ENCODE results near the gene ZNF683. TPM values are rescaled to one million over a fixed set of nuclear protein-coding genes. Genes with fewer than 3 reads are reported as not detected.
A peak's percentile ranks its signal among the peaks of the same experiment; 100 is the strongest.

ZNF683 gene
- total RNA-seq, 6 experiments from 2014 or later: 0.19 TPM; not detected in 5

GRCh38 chr1:26401891-26402290, 29.3 kb upstream of the ZNF683 start:
- ATAC-seq (no peak), DNase-seq (no peak)
- Histone ChIP-seq H3K9me3 (no peaks in the 10 kb centered on the region), H3K4me1 (no peaks in the 10 kb centered on the region), H3K27me3 (no peaks in the 10 kb centered on the region), H3K27ac (no peak overlapping the region), H3K4me3 (no peak overlapping the region), H3K36me3 (no peaks in the 10 kb centered on the region)
- no peak for TF ChIP-seq POLR2A (IDR thresholded peaks at IDR 0.05)
- no peak for TF ChIP-seq CTCF (IDR thresholded peaks at IDR 0.05)
- intact Hi-C loops (cut with DNase I): no loop called here
- WGBS (ENCODE audit: insufficient coverage, low coverage, low lambda C conversion rate, missing lambda C conversion rate): 61% methylated on average over 3 of the region's 3 CpGs

DNA sequence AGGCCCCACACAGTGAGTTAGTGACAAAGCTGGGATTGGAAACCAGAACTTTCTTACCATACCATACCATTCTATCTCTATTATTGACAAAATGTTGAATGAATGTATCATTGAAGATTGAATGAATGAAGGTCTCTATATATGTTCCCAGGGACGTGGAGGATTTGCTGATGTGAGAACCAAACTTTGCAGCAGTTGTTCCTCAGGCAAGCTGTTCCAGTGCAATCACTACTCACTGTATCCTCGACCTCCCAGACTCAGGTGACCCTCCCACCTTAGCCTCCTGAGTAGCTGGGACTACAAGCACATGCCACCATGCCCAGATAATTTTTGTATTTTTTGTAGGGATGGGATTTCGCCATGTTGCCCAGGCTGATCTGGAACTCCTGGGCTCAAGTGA, 26.5 kb upstream of the ZNF683 start:
- Histone ChIP-seq H3K36me3 (no peaks in the 10 kb centered on the region), H3K4me1 (no peaks in the 10 kb centered on the region), H3K4me3 (no peak overlapping the region), H3K27ac (no peak overlapping the region), H3K27me3 (no peaks in the 10 kb centered on the region), H3K9me3 (no peaks in the 10 kb centered on the region)
- intact Hi-C loops (cut with DNase I): no loop called here
- no peak for ATAC-seq
- DNase-seq: no peak
- TF ChIP-seq POLR2A (IDR thresholded peaks at IDR 0.05) (no peak), CTCF (IDR thresholded peaks at IDR 0.05) (no peak)
- 67% methylated on average over 2 of the region's 3 CpGs for WGBS (ENCODE audit: insufficient coverage, low coverage, low lambda C conversion rate, missing lambda C conversion rate)

DNA sequence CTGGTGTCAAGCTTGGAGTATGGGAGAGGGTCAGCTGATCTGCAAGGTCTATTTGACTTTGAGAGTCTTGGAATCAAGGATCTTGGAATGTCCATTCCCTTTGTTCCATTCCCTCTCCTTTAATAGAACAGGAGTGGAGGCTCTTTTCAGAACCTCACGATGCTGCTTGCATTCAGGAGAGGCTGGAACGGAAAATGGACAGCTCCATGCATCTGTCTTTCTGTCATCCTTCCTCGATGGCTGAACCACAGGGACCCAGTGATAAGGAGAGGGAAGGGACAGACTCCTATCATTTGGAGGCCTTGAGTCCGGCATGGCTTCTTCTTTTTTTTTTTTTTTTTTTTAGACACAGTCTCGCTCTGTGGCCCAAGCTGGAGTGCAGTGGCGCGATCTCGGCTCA, 23.2 kb upstream of the ZNF683 start:
- ATAC-seq: no peak

GRCh38 chr1:26391450-26391849, 18.9 kb upstream of the ZNF683 start:
- Histone ChIP-seq H3K36me3 (no peaks in the 10 kb centered on the region), H3K4me1 (no peaks in the 10 kb centered on the region), H3K27me3 (no peaks in the 10 kb centered on the region), H3K9me3 (no peaks in the 10 kb centered on the region), H3K27ac (no peak overlapping the region), H3K4me3 (no peak overlapping the region)
- WGBS (ENCODE audit: insufficient coverage, low coverage, low lambda C conversion rate, missing lambda C conversion rate): 17% methylated on average over 3 of the region's 3 CpGs
- ATAC-seq (peak in 1 of 4 donors; percentile 30), DNase-seq (no peak)
- intact Hi-C loops (cut with DNase I): no loop called here
- TF ChIP-seq POLR2A (IDR thresholded peaks at IDR 0.05) (no peak), CTCF (IDR thresholded peaks at IDR 0.05) (peak in 3 of 4 donors; percentile 9 to 38 (median 26))

More for the DNA sequence above, 23.2 kb upstream of the ZNF683 start:
- Histone ChIP-seq H3K4me1 (no peaks in the 10 kb centered on the region), H3K4me3 (no peak overlapping the region), H3K9me3 (no peaks in the 10 kb centered on the region), H3K27me3 (no peaks in the 10 kb centered on the region), H3K27ac (no peak overlapping the region), H3K36me3 (no peaks in the 10 kb centered on the region)
- TF ChIP-seq POLR2A (IDR thresholded peaks at IDR 0.05) (no peak), CTCF (IDR thresholded peaks at IDR 0.05) (no peak)
- intact Hi-C loops (cut with DNase I): no loop called here
- 76% methylated on average over 6 of the region's 8 CpGs for WGBS (ENCODE audit: insufficient coverage, low coverage, low lambda C conversion rate, missing lambda C conversion rate)
- DNase-seq: no peak

Measured in right lobe of liver (tissue), 6 donors.